K562 (cell line): Measurements from ENCODE around the gene RESP18. TPM values are rescaled to one million over a fixed set of nuclear protein-coding genes. Genes with fewer than 3 reads are reported as not detected.

Experiments
- ATAC-seq: fragments of 200-7000 bp; cut with Tn5 transposase; 3 replicates; pipeline ENCODE4 v1.9.1; 2020; ENCODE audit warnings: moderate library complexity
- BruUV-seq: library from RNA; stranded (reverse); fragments of 400-500 nt; replicated peaks from 2 replicates; lab custom pipeline; 2021; lab: Mats Ljungman, UMichigan
- CTCF ChIA-PET: fragments of 300-600 bp; formaldehyde crosslinking; extraction: SDS; loops from one replicate; lab custom pipeline; 2021; ENCODE audit warnings: low intra/inter-chr PET ratio; lab: Yijun Ruan, JAX
- POLR2A ChIA-PET: fragments of 300-600, 350-650 bp; sonication (Branson Sonifier 250); formaldehyde crosslinking; extraction: SDS; loops from one replicate; lab custom pipeline; 2021; ENCODE audit warnings: antibody characterized with exemption, inconsistent platforms; lab: Yijun Ruan, JAX
- DNase-seq, 4 experiments: peaks; one replicate each; pipeline versions ENCODE4 v3.0.0 to v3.0.0-alpha.2; 2011 to 2018; ENCODE audit warnings: low spot score in 3 of 4, mixed read lengths in 3 of 4; ENCODE audit errors: extremely low read depth in 1 of 4
- FAIRE-seq: peaks from 2 replicates; lab custom pipeline; 2011; peaks lifted over from hg19 to GRCh38; lab: Jason Lieb, UNC
- H2AFZ ChIP-seq: 2 replicates; pipeline ENCODE4 v1.6.0; 2011; ENCODE audit warnings: low read depth, low read length, control low read depth, inconsistent platforms
- H3K27ac ChIP-seq: fragments of 200-600 bp; 3 replicates; pipeline ENCODE4 v1.8.0; 2011; ENCODE audit warnings: low read depth, mild to moderate bottlenecking, control low read depth, inconsistent platforms, low read length, moderate library complexity, mixed read lengths; ENCODE audit errors: extremely low read depth
- H3K27me3 ChIP-seq, 2 experiments: fragments of 300-600 bp in 1 of 2; 2 replicates in 1 of 2; 3 replicates in 1 of 2; pipeline versions ENCODE4 v1.6.0 to v1.8.0; 2011; ENCODE audit warnings: inconsistent platforms in 2 of 2, low read length in 2 of 2, mild to moderate bottlenecking in 1 of 2, mixed read lengths in 1 of 2, moderate library complexity in 1 of 2; ENCODE audit not compliant: control insufficient read depth in 2 of 2, insufficient read depth in 2 of 2
- H3K36me3 ChIP-seq: fragments of 300-600 bp; 3 replicates; pipeline ENCODE4 v1.8.0; 2011; ENCODE audit warnings: mild to moderate bottlenecking, low read length, inconsistent platforms; ENCODE audit not compliant: control insufficient read depth, insufficient read depth
- H3K4me1 ChIP-seq, 2 experiments: fragments of 200-600 bp in 1 of 2; replicated peaks in 1 of 2; 2 replicates in 1 of 2; 3 replicates in 1 of 2; pipeline versions ENCODE4 v1.5.1 to v1.8.0; 2011; ENCODE audit warnings: inconsistent platforms in 2 of 2, low read length in 2 of 2, mild to moderate bottlenecking in 1 of 2, mixed read lengths in 1 of 2, moderate library complexity in 1 of 2; ENCODE audit not compliant: control insufficient read depth in 2 of 2, insufficient read depth in 2 of 2
- H3K4me2 ChIP-seq: 2 replicates; pipeline ENCODE4 v1.6.1; 2011; ENCODE audit warnings: low read length, control low read depth, inconsistent platforms, mixed read lengths; ENCODE audit not compliant: insufficient read depth
- H3K4me3 ChIP-seq: fragments of 200-600 bp; sonication (generic), shearing (Covaris generic); 2 replicates; pipeline ENCODE4 v1.5.1; 2016; ENCODE audit warnings: control low read depth, inconsistent platforms
- H3K79me2 ChIP-seq: fragments of 200-600 bp; 3 replicates; pipeline ENCODE4 v1.8.0; 2011; ENCODE audit warnings: low read length, inconsistent platforms; ENCODE audit not compliant: control insufficient read depth, insufficient read depth
- H3K9ac ChIP-seq, 2 experiments: 2 replicates each; pipeline versions ENCODE4 v1.6.0 to v1.6.1; 2011; ENCODE audit warnings: low read depth in 2 of 2, low read length in 2 of 2, control low read depth in 1 of 2, inconsistent platforms in 1 of 2, mild to moderate bottlenecking in 1 of 2, mixed read lengths in 1 of 2; ENCODE audit not compliant: insufficient read depth in 1 of 2
- H3K9me1 ChIP-seq: one replicate; pipeline ENCODE4 v1.6.0; 2011; ENCODE audit warnings: inconsistent platforms, mild to moderate bottlenecking, low read length, moderate library complexity; ENCODE audit not compliant: control insufficient read depth, insufficient read depth
- H3K9me3 ChIP-seq: replicated peaks from 2 replicates; pipeline ENCODE4 v1.5.1; 2011; ENCODE audit warnings: low read depth, low read length, inconsistent platforms; ENCODE audit not compliant: control insufficient read depth, insufficient read depth
- H4K20me1 ChIP-seq: replicated peaks from 2 replicates; pipeline ENCODE4 v1.6.1; 2011; ENCODE audit warnings: low read length, inconsistent platforms, mixed read lengths; ENCODE audit not compliant: control insufficient read depth, insufficient read depth
- BACH1 ChIP-seq: fragments of 200-800 bp; sonication (Bioruptor generic); IDR thresholded peaks from 2 replicates; pipeline ENCODE4 v1.6.1; 2016; ENCODE audit warnings: missing genetic modification characterization, missing compliant biosample characterization
- BDP1 ChIP-seq: IDR thresholded peaks from 3 replicates; pipeline ENCODE4 v1.6.1; 2011; ENCODE audit not compliant: insufficient read length, insufficient read depth
- BHLHE40 ChIP-seq: IDR thresholded peaks from 2 replicates; pipeline ENCODE4 v1.6.1; 2011; ENCODE audit warnings: low read length, improper control_type of control experiment
- C11orf30 ChIP-seq: fragments of 450-650 bp; IDR thresholded peaks from 2 replicates; pipeline ENCODE4 v1.6.1; 2016; ENCODE audit warnings: low read depth, mild to moderate bottlenecking
- GABPA ChIP-seq: fragments of 200-800 bp; sonication (Bioruptor generic); conservative IDR thresholded peaks from 2 replicates; pipeline ENCODE4 v1.6.1; 2016; ENCODE audit warnings: low read depth, missing genetic modification characterization, missing compliant biosample characterization
- GATAD2A ChIP-seq: fragments of 450-650 bp; IDR thresholded peaks from 2 replicates; pipeline ENCODE4 v1.6.1; 2017
- HDAC6 ChIP-seq: IDR thresholded peaks from 2 replicates; pipeline ENCODE4 v1.6.1; 2012; ENCODE audit warnings: low read depth, mild to moderate bottlenecking, control low read depth, inconsistent platforms, low read length, moderate library complexity
- MAFF ChIP-seq: IDR thresholded peaks from 2 replicates; pipeline ENCODE4 v1.6.1; 2012; ENCODE audit warnings: low read length, improper control_type of control experiment
- MAFG ChIP-seq: fragments of 450-650 bp; conservative IDR thresholded peaks from 2 replicates; pipeline ENCODE4 v1.6.1; 2016; ENCODE audit warnings: missing genetic modification characterization, missing compliant biosample characterization
- MAFK ChIP-seq: IDR thresholded peaks from 2 replicates; pipeline ENCODE4 v1.6.1; 2011; ENCODE audit warnings: low read length, improper control_type of control experiment
- MYBL2 ChIP-seq, 2 experiments: fragments of 450-650 bp in 1 of 2; sonication (generic) in 1 of 2; formaldehyde crosslinking in 1 of 2; IDR thresholded peaks; 2 replicates each; pipeline versions ENCODE4 v1.6.1 to v1.8.1; 2017 to 2022; ENCODE audit warnings: borderline replicate concordance in 1 of 2, inconsistent platforms in 1 of 2, low read depth in 1 of 2, mild to moderate bottlenecking in 1 of 2, missing genetic modification reagents in 1 of 2, moderate library complexity in 1 of 2
- NFE2 ChIP-seq: IDR thresholded peaks from 2 replicates; pipeline ENCODE4 v1.6.1; 2014; ENCODE audit warnings: antibody characterized with exemption, low read depth
- NFE2L1 ChIP-seq: fragments of 450-650 bp; IDR thresholded peaks from 2 replicates; pipeline ENCODE4 v1.6.1; 2016; ENCODE audit warnings: missing genetic modification characterization, low read depth, mild to moderate bottlenecking, missing compliant biosample characterization, moderate library complexity, borderline replicate concordance
- NR4A1 ChIP-seq, 2 experiments: fragments of 250-450 bp in 1 of 2; fragments of 450-650 bp in 1 of 2; sonication (Bioruptor Pico) in 1 of 2; IDR thresholded peaks; 2 replicates each; pipeline versions ENCODE4 v1.4.0 to v1.6.1; 2016 to 2020; ENCODE audit warnings: mild to moderate bottlenecking in 2 of 2, missing compliant biosample characterization in 1 of 2, missing genetic modification characterization in 1 of 2, moderate library complexity in 1 of 2
- SMC3 ChIP-seq: conservative IDR thresholded peaks from 2 replicates; pipeline ENCODE4 v1.6.1; 2011; ENCODE audit warnings: low read depth, low read length, improper control_type of control experiment; ENCODE audit not compliant: insufficient read depth
- TCFL5 ChIP-seq: fragments of 250-450 bp; sonication (Bioruptor Pico); conservative IDR thresholded peaks from 2 replicates; pipeline ENCODE4 v1.6.1; 2021; ENCODE audit warnings: mild to moderate bottlenecking, moderate library complexity, matching md5 sums
- ZNF316 ChIP-seq: fragments of 450-650 bp; IDR thresholded peaks from 2 replicates; pipeline ENCODE4 v1.6.1; 2016
- WGBS: fragments of 100-300 bp; shearing (Covaris generic); methylation state at CpG from one replicate; pipeline ENCODE4 v1.1.6; 2016; ENCODE audit warnings: low coverage, mixed read lengths; ENCODE audit not compliant: insufficient coverage; ENCODE audit errors: missing lambda C conversion rate; 5-methylcytosine and 5-hydroxymethylcytosine counted together
- in situ Hi-C: fragments of 300-500 bp; cut with MboI; formaldehyde crosslinking; loops from 4 replicates; pipeline ENCODE4 v1.15.0; 2018; ENCODE audit warnings: inconsistent platforms, mixed read lengths
- intact Hi-C: fragments of 100-400 bp; cut with micrococcal nuclease; formaldehyde crosslinking; loops from 2 replicates; pipeline ENCODE4 v1.14.2; 2022
- polyA plus RNA-seq, 8 experiments: library from polyadenylated mRNA; depleted of rRNA in 4 of 8; stranded (reverse) in 5 of 8; unstranded in 3 of 8; fragments of >200 nt; fragmentation: Nextera tagmentation in 2 of 8; fragmentation: Illumina TruSeq in 1 of 8; extraction: Ambion mirVana in 2 of 8; extraction: Trizol in 1 of 8; gene quantifications; 2 replicates each; pipeline versions ENCODE4 v1.2.1 to v1.2.3, GENCODE V29; 2011 to 2014; ENCODE audit warnings: inconsistent platforms in 1 of 8, missing spikeins in 1 of 8
- total RNA-seq, 7 experiments: library from RNA; depleted of rRNA in 6 of 7; stranded (reverse); fragments of >200 nt in 6 of 7; fragmentation: Illumina TruSeq in 2 of 7; extraction: Trizol in 2 of 7; gene quantifications; 2 replicates each; pipeline versions ENCODE4 v1.2.1 to v1.2.3, GENCODE V29; 2011 to 2021; ENCODE audit warnings: low replicate concordance in 1 of 7
- TF ChIP-seq, protein P1 (sequence below): fragments of 250-450 bp; sonication (Bioruptor Pico); IDR thresholded peaks from 2 replicates; pipeline ENCODE4 v1.5.0; 2021
- TF ChIP-seq, protein P2 (sequence below): fragments of 450-650 bp; IDR thresholded peaks from 2 replicates; pipeline ENCODE4 v1.6.1; 2016

RESP18 gene
- total and polyA plus RNA-seq, 9 of the 15 experiments (the other 6 are each of a cell fraction or from before 2014, with no cell fraction given) = not detected

DNA sequence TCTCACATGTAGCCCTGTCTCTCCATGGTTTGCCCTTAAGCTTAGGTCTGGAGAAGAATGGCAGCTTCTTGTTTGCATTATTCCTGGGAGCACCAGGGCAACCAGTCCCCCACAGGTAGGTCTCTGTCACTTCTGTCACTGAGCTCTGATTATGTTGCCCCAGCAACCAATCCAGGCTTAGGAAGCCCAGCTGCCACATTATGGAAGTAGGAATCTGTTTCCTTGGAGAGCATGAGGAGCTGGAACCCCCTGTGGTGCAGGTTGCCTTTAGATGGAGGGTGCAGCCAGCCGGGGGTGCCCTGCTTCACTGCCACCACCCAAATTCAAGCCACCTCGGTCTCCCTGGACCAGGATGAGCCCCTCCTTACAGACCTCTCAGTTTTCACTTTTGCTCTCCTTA is 4.8 kb downstream of the RESP18 start (continued):
- TF ChIP-seq, protein P1, sequence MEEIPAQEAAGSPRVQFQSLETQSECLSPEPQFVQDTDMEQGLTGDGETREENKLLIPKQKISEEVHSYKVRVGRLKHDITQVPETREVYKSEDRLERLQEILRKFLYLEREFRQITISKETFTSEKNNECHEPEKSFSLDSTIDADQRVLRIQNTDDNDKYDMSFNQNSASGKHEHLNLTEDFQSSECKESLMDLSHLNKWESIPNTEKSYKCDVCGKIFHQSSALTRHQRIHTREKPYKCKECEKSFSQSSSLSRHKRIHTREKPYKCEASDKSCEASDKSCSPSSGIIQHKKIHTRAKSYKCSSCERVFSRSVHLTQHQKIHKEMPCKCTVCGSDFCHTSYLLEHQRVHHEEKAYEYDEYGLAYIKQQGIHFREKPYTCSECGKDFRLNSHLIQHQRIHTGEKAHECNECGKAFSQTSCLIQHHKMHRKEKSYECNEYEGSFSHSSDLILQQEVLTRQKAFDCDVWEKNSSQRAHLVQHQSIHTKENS (CRISPR knock-in tag) = no peak
- no peak for TF ChIP-seq NR4A1 (CRISPR knock-in tag; IDR thresholded peaks at IDR 0.05)
- no peak for TF ChIP-seq NR4A1 (tag; IDR thresholded peaks at IDR 0.05)
- no peak for TF ChIP-seq GABPA (tag)

DNA sequence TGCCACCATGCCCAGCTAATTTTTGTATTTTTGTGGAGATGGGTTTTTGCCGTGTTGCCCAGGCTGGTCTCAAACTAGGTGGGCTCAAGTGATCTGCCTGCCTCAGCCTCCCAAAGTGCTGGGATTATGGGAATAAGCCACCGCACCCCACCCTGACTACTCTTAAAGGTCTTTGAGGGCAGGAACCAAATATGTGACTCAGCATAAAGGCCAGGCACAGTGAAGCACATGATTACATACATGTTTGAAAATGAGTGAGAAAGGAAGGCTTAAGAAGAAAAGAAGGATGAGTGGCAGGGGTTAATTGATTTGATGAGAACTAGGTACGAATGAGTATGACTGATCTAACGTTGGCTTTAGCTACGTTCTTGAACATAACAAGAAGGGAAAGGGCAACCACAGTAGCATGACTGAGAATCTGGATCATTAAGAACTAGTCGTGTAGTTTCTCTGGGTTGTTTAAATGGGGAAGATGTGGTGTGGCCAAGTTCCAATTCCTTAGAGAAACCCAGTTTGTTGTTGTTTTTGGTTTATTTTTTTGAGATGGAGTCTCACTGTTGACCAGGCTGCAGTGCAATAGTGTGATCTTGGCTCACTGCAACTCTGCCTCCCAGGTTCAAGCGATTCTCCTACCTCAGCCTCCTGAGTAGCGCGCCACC is 6.8 kb downstream of the RESP18 start:
- Histone ChIP-seq H3K36me3 (no peaks in the 10 kb centered on the region), H3K4me2 (no peak overlapping the region), H3K9me1 (no peaks in the 10 kb centered on the region), H3K4me3 (no peak overlapping the region), H3K27ac (no peak overlapping the region), H3K79me2 (no peaks in the 10 kb centered on the region), H4K20me1 (no peaks in the 10 kb centered on the region), H3K9me3 (no peaks in the 10 kb centered on the region), H3K4me1 (no peaks in the 10 kb centered on the region), H3K9ac (no peak overlapping the region), H3K27me3 (peaks cover 0 to 4% of the 10 kb centered on the region in 2 experiments; a peak in 2 of 5 replicates), H2AFZ (no peak overlapping the region)
- no peak for FAIRE-seq
- CTCF ChIA-PET = no interaction called here
- no peak for DNase-seq
- 0% methylated on average over 9 of the region's 9 CpGs for WGBS
- intact Hi-C loops = no loop called here
- no TSS peak for BruUV-seq
- POLR2A ChIA-PET = no interaction called here
- TF ChIP-seq MAFG (tag) (peak; percentile 89), TCFL5 (CRISPR knock-in tag) (no peak), BACH1 (peak; percentile 54; the same call in 1 of the 2 replicates), C11orf30 (peak; percentile 83), NFE2 (peak; percentile 41; the same call in 1 of the 2 replicates), BHLHE40 (no peak), ZNF316 (peak; percentile 90), HDAC6 (no peak), SMC3 (no peak), MAFK (peak; percentile 41; the same call in 1 of the 2 replicates), MAFF (peak; percentile 59), BDP1 (no peak), GATAD2A (no peak), NFE2L1 (peak; percentile 54), MYBL2 (IDR thresholded peaks at IDR 0.05; ENCODE audit: low read depth) (no peak), MYBL2 (CRISPR knock-in tag; IDR thresholded peaks at IDR 0.05; ENCODE audit: borderline replicate concordance) (no peak)
- TF ChIP-seq, protein P2, sequence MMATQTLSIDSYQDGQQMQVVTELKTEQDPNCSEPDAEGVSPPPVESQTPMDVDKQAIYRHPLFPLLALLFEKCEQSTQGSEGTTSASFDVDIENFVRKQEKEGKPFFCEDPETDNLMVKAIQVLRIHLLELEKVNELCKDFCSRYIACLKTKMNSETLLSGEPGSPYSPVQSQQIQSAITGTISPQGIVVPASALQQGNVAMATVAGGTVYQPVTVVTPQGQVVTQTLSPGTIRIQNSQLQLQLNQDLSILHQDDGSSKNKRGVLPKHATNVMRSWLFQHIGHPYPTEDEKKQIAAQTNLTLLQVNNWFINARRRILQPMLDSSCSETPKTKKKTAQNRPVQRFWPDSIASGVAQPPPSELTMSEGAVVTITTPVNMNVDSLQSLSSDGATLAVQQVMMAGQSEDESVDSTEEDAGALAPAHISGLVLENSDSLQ = 0 out of 2 replicates have a peak, but pooled peaks have one; percentile 19
- in situ Hi-C loops = no loop called here
- ATAC-seq = no peak
